MCF 10A (cell line): ENCODE data around the gene IHH. TPM values are rescaled to one million over a fixed set of nuclear protein-coding genes. Genes with fewer than 3 reads are reported as not detected.

Experiments
- BruUV-seq: library from RNA; stranded (reverse); fragments of 400-500 nt; replicated peaks from 2 replicates; lab custom pipeline; 2021; lab: Mats Ljungman, UMichigan
- CTCF ChIA-PET: fragments of 300-600 bp; sonication (Branson Sonifier 250); formaldehyde crosslinking; extraction: SDS; loops from one replicate; lab custom pipeline; 2021; ENCODE audit warnings: antibody characterized with exemption, inconsistent platforms; lab: Yijun Ruan, JAX
- POLR2A ChIA-PET: fragments of 300-600, 350-650 bp; sonication (Branson Sonifier 250); formaldehyde crosslinking; extraction: SDS; loops from one replicate; lab custom pipeline; 2020; ENCODE audit warnings: antibody characterized with exemption, inconsistent platforms; lab: Yijun Ruan, JAX
- DNase-seq: peaks from one replicate; pipeline ENCODE4 v3.0.0-alpha.2; 2018; ENCODE audit not compliant: unreplicated experiment
- H3K27ac Mint-ChIP-seq: one replicate; pipeline ENCODE4 v1.8.0; 2022; ENCODE audit warnings: mild to moderate bottlenecking, low read depth, mixed read lengths; ENCODE audit not compliant: unreplicated experiment
- H3K27me3 Mint-ChIP-seq: one replicate; pipeline ENCODE4 v1.8.0; 2022; ENCODE audit warnings: mixed read lengths; ENCODE audit not compliant: insufficient read depth, unreplicated experiment
- H3K36me3 Mint-ChIP-seq: one replicate; pipeline ENCODE4 v1.8.0; 2022; ENCODE audit warnings: mild to moderate bottlenecking, moderate library complexity, mixed read lengths; ENCODE audit not compliant: insufficient read depth, unreplicated experiment
- H3K4me1 Mint-ChIP-seq: one replicate; pipeline ENCODE4 v1.8.0; 2022; ENCODE audit warnings: mixed read lengths; ENCODE audit not compliant: insufficient read depth, unreplicated experiment
- H3K4me3 Mint-ChIP-seq: one replicate; pipeline ENCODE4 v1.8.0; 2022; ENCODE audit warnings: mild to moderate bottlenecking, moderate library complexity, mixed read lengths; ENCODE audit not compliant: unreplicated experiment
- H3K9me3 Mint-ChIP-seq: one replicate; pipeline ENCODE4 v1.8.0; 2022; ENCODE audit warnings: mixed read lengths; ENCODE audit not compliant: unreplicated experiment
- intact Hi-C: fragments of 100-400 bp; cut with micrococcal nuclease; formaldehyde crosslinking; loops from 2 replicates; pipeline ENCODE4 v1.14.1; 2022
- total RNA-seq: library from RNA; stranded (reverse); gene quantifications from 2 replicates; pipeline ENCODE4 v1.2.3, GENCODE V29; 2022
- TF ChIP-seq, protein P1 (sequence below): fragments of 200-600 bp; IDR thresholded peaks from one replicate; pipeline ENCODE4 v1.8.0; 2022; ENCODE audit warnings: antibody characterized with exemption, mild to moderate bottlenecking; ENCODE audit not compliant: unreplicated experiment

The IHH gene
- total RNA-seq, 1 experiment from 2014 or later, result not detected

DNA sequence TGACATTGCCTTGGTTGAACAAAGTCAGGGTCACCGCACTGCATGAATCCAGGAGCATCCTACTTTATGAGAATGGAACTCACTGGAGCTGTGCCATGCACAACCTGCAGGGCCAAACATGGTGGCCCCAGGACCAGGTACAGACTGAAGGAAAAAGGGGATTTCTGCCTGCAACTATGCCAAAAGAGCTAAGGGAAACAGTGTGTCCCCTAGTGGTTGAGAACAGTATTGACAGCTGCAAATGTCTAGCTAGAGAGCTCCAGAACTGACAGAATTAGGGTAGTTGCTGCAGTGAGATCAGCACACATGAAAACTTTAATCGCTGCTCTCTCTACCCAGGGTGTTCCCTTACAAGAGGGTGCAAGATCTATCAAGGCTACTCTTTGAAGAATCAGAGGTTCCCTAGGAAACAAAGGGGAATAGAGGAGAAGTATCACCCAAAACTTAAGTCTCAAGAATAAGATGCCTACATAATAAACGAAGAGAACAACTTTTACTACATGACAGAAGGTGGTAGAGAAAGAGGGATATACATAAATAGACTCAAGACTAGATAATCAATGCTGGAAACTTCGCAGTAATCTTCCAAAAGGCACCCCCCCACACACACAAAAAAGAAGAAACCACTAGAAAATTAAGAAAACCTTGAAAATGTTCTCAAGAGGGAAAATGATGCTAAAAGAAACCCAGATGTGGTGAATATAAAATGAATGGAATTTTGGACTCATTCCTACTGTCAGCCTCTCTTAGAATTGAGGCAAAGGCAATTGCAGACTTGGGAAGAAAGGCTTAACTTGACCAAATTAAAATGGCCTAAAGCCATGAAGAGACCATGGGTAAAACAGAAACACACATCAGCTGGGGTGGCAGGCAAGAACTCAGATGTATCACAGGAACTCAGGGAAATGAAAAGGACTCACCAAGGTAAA, 43.6 kb upstream of the IHH start:
- POLR2A ChIA-PET, result no interaction called here
- Mint-ChIP-seq H3K27me3 (no peaks in the 10 kb centered on the region), H3K27ac (no peak overlapping the region), H3K4me3 (no peak overlapping the region), H3K36me3 (no peaks in the 10 kb centered on the region), H3K9me3 (no peaks in the 10 kb centered on the region), H3K4me1 (no peaks in the 10 kb centered on the region)
- peak; percentile 60 for DNase-seq
- CTCF ChIA-PET, result interaction anchor here (0.5 to 2.7 kb wide), 29 partner anchors 8 to 110 kb away, joined by 3 to 12 read pairs (median 4); no protein-coding TSS in a partner anchor
- BruUV-seq, result no TSS peak
- TF ChIP-seq, protein P1, sequence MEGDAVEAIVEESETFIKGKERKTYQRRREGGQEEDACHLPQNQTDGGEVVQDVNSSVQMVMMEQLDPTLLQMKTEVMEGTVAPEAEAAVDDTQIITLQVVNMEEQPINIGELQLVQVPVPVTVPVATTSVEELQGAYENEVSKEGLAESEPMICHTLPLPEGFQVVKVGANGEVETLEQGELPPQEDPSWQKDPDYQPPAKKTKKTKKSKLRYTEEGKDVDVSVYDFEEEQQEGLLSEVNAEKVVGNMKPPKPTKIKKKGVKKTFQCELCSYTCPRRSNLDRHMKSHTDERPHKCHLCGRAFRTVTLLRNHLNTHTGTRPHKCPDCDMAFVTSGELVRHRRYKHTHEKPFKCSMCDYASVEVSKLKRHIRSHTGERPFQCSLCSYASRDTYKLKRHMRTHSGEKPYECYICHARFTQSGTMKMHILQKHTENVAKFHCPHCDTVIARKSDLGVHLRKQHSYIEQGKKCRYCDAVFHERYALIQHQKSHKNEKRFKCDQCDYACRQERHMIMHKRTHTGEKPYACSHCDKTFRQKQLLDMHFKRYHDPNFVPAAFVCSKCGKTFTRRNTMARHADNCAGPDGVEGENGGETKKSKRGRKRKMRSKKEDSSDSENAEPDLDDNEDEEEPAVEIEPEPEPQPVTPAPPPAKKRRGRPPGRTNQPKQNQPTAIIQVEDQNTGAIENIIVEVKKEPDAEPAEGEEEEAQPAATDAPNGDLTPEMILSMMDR, result peak; percentile 82
- intact Hi-C loops, result loop anchor here (1.0 kb wide), 1 partner anchor 46 kb away; no protein-coding TSS in a partner anchor

GRCh38 chr2:219099329-219099728, 38.6 kb upstream of the IHH start:
- Mint-ChIP-seq H3K27ac (no peak overlapping the region), H3K4me1 (no peaks in the 10 kb centered on the region), H3K36me3 (no peaks in the 10 kb centered on the region), H3K9me3 (no peaks in the 10 kb centered on the region), H3K4me3 (no peak overlapping the region), H3K27me3 (no peaks in the 10 kb centered on the region)
- POLR2A ChIA-PET, result no interaction called here
- intact Hi-C loops, result no loop called here
- CTCF ChIA-PET, result interaction anchor here (0.6 to 1.6 kb wide), 5 partner anchors 11 to 317 kb away, joined by 3 to 6 read pairs (median 3); no protein-coding TSS in a partner anchor
- TF ChIP-seq, protein P1, result no peak
- no peak for DNase-seq
- no TSS peak for BruUV-seq

DNA sequence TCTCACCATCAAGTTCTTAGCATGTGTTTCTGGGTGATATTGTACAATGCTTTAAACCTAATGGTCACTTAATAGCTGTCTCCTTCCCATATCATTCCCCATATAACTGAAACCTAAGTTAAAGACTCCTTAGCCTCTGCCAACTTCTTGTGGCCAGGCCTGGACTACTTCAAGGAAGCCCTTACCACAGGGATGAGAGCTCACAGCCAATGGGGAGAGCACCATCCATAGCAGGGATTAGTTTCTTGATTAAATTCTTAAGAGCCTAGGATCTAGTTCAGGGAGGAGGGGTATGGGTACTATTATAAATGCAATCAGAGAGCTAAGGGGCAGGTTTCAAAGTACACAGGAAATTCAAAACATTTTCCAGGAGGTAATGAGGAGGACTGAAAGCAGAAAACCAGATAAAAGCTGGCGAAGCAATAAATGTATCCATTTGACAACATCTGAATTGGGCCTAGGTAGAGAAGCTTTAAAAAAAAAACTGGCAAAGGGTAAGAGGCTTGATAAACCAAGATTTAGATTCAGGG, 34.8 kb upstream of the IHH start:
- POLR2A ChIA-PET, result no interaction called here
- TF ChIP-seq, protein P1, result no peak
- DNase-seq, result no peak
- H3K27ac Mint-ChIP-seq, result no peak overlapping the region
- intact Hi-C loops, result no loop called here
- CTCF ChIA-PET, result interaction anchor here (0.6 to 2.7 kb wide), 7 partner anchors 8 to 71 kb away, joined by 3 to 15 read pairs (median 4); no protein-coding TSS in a partner anchor
- H3K36me3 Mint-ChIP-seq, result no peaks in the 10 kb centered on the region
- no peaks in the 10 kb centered on the region for H3K4me1 Mint-ChIP-seq
- no peak overlapping the region for H3K4me3 Mint-ChIP-seq
- no peaks in the 10 kb centered on the region for H3K9me3 Mint-ChIP-seq
- no peaks in the 10 kb centered on the region for H3K27me3 Mint-ChIP-seq
- no TSS peak for BruUV-seq

GRCh38 chr2:219094171-219094570, 33.5 kb upstream of the IHH start:
- CTCF ChIA-PET, result interaction anchor here (0.8 to 0.9 kb wide), 2 partner anchors 10 to 35 kb away, joined by 3 to 4 read pairs; no protein-coding TSS in a partner anchor
- no peak for DNase-seq
- H3K27me3 Mint-ChIP-seq, result no peaks in the 10 kb centered on the region
- no peaks in the 10 kb centered on the region for H3K36me3 Mint-ChIP-seq
- intact Hi-C loops, result no loop called here
- TF ChIP-seq, protein P1, result no peak
- no peaks in the 10 kb centered on the region for H3K9me3 Mint-ChIP-seq
- POLR2A ChIA-PET, result no interaction called here
- H3K4me1 Mint-ChIP-seq, result no peaks in the 10 kb centered on the region
- H3K27ac Mint-ChIP-seq, result no peak overlapping the region
- no peak overlapping the region for H3K4me3 Mint-ChIP-seq
- no TSS peak for BruUV-seq
